Calu3 (cell line): ENCODE data around the gene NR5A1. TPM values are rescaled to one million over a fixed set of nuclear protein-coding genes. Genes with fewer than 3 reads are reported as not detected.

Experiments
- BruUV-seq: library from RNA; stranded (reverse); fragments of 400-500 nt; replicated peaks from 2 replicates; lab custom pipeline; 2021; lab: Mats Ljungman, UMichigan
- CTCF ChIA-PET: fragments of 300-600 bp; sonication (Branson Sonifier 250); formaldehyde crosslinking; loops from one replicate; lab custom pipeline; 2022; ENCODE audit warnings: antibody characterized with exemption; lab: Charles Lee
- DNase-seq: peaks from one replicate; pipeline ENCODE4 v3.0.0; 2022
- H3K27ac Mint-ChIP-seq: one replicate; pipeline ENCODE4 v1.8.0; 2022; ENCODE audit warnings: mixed read lengths; ENCODE audit not compliant: unreplicated experiment
- H3K27me3 Mint-ChIP-seq: one replicate; pipeline ENCODE4 v1.8.0; 2022; ENCODE audit warnings: mixed read lengths; ENCODE audit not compliant: unreplicated experiment
- H3K36me3 Mint-ChIP-seq: one replicate; pipeline ENCODE4 v1.8.0; 2022; ENCODE audit warnings: mild to moderate bottlenecking, moderate library complexity, mixed read lengths; ENCODE audit not compliant: insufficient read depth, unreplicated experiment
- H3K4me1 Mint-ChIP-seq: one replicate; pipeline ENCODE4 v1.8.0; 2022; ENCODE audit warnings: mild to moderate bottlenecking, low read depth, mixed read lengths; ENCODE audit not compliant: unreplicated experiment
- H3K4me3 Mint-ChIP-seq: one replicate; pipeline ENCODE4 v1.8.0; 2022; ENCODE audit warnings: mild to moderate bottlenecking, low read depth, moderate library complexity, mixed read lengths; ENCODE audit not compliant: unreplicated experiment
- H3K9me3 Mint-ChIP-seq: one replicate; pipeline ENCODE4 v1.8.0; 2022; ENCODE audit warnings: low read depth, mixed read lengths; ENCODE audit not compliant: unreplicated experiment
- CTCF ChIP-seq: fragments of 200-600 bp; IDR thresholded peaks from one replicate; pipeline ENCODE4 v1.8.0; 2022; ENCODE audit warnings: antibody characterized with exemption; ENCODE audit not compliant: unreplicated experiment
- intact Hi-C: fragments of 100-400 bp; cut with micrococcal nuclease; formaldehyde crosslinking; loops from one replicate; pipeline ENCODE4 v1.10.0; 2022; ENCODE audit not compliant: unreplicated experiment
- total RNA-seq: library from RNA; stranded (reverse); gene quantifications from 2 replicates; pipeline ENCODE4 v1.2.3, GENCODE V29; 2022

Gene NR5A1
- total RNA-seq, 1 experiment from 2014 or later, result not detected

DNA sequence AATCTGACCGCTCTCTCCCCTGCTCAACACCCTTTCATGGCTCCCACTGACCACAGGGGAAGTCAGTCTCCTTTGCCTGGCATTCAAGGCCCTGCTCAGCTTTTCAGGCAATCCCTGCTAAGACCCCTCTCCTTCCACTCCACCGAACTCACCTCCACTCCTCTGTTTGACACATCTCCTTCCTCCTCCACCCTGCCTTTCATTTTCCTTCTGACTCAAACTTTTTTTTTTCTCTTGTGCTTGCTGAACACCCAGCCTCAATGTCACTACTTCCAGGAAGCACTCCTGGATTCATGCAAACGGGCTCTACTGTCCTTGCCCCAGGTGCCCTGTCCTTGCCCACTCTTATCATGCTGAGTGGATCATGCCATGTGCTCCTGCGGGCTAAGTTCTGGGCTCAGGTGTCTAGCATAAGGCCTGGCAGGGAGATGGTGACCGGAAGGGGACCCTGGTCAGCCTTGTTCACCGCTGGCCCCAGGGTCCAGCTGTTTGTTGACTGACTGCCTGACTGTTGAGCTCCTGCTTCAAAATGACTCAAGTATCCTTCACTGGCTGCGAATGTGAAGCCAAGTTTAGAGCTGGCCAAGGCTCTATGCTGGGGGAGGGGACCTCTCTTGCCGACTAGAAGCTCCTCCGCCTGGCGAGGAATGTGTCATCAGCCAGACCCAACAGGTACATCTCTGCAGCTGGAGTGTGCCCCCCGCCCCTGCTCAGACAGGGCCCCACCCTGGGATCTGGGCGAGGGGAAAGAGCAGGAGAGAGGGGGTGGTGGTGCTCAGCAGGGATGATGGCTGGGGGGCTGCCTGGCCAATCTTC lies 6.2 kb downstream of the NR5A1 start:
- Mint-ChIP-seq H3K36me3 (no peaks in the 10 kb centered on the region), H3K27ac (no peak overlapping the region), H3K27me3 (peaks cover 84% of the 10 kb centered on the region), H3K4me3 (no peak overlapping the region), H3K4me1 (peaks cover 9% of the 10 kb centered on the region), H3K9me3 (no peaks in the 10 kb centered on the region)
- CTCF ChIA-PET, result no interaction called here
- intact Hi-C loops, result no loop called here
- no peak for DNase-seq
- TF ChIP-seq CTCF, result no peak
- no TSS peak for BruUV-seq

DNA sequence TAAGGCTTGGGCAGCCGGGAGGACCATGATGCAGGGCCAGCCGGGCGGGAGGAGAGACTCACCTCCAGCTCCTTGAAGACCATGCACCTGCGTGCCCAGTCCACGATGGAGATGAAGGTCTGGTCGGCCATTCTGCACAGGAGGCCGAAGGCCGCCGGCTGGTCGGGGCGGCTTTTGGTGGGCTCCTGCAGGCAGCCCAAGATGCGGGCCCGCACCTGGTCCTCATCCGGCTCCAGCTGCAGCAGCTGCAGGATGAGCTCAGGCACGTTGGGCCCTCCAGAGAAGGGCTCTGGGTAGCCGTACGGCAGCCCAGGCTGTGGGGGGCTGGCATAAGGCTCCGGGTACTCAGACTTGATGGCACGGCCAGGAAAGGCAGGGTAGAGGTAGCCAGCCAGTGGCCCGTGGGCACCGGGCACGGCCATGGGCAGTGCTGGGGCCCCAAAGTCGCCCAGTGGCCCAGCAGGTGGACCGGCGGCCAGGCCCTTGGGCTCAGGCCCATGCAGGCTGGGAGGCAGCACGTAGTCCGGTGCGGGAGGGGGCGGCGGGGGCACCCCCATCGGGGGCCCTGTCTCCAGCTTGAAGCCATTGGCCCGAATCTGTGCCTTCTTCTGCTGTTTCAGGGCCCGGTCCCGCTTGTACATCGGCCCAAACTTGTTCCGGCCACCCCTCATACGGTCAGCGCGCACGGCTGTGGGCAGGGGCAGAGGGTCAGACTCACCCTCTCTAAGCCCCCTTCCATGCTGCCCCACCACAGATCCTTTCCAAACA lies 7.0 kb downstream of the NR5A1 start:
- Mint-ChIP-seq H3K9me3 (no peaks in the 10 kb centered on the region), H3K4me1 (peaks cover 9% of the 10 kb centered on the region), H3K36me3 (no peaks in the 10 kb centered on the region), H3K27me3 (peaks cover 84% of the 10 kb centered on the region), H3K4me3 (no peak overlapping the region), H3K27ac (no peak overlapping the region)
- intact Hi-C loops, result no loop called here
- BruUV-seq, result no TSS peak
- CTCF ChIA-PET, result no interaction called here
- DNase-seq, result no peak
- no peak for TF ChIP-seq CTCF

DNA sequence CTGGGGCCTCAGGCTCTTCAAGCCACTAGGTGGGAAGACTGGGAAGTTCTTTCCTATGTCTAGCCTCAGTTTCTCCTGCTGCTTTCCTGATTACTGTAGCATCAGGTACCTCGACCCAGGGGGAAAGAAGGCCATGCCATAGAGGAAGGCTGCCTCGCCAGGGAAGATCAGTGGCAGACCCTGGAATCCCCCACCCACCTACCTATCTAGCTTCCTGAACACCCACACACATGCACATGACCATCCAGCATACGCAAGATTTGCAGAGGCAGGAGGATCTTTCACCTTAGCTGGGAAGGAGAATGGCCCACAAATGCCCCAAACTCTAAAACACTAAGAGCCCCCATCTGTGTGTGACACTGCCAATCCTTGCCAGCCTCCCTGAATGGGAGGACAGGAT lies 8.0 kb downstream of the NR5A1 start:
- Mint-ChIP-seq H3K36me3 (no peaks in the 10 kb centered on the region), H3K27me3 (peaks cover 85% of the 10 kb centered on the region), H3K4me1 (peaks cover 8% of the 10 kb centered on the region), H3K4me3 (no peak overlapping the region), H3K9me3 (no peaks in the 10 kb centered on the region), H3K27ac (no peak overlapping the region)
- no TSS peak for BruUV-seq
- CTCF ChIA-PET, result no interaction called here
- no peak for TF ChIP-seq CTCF
- DNase-seq, result no peak
- intact Hi-C loops, result no loop called here

DNA sequence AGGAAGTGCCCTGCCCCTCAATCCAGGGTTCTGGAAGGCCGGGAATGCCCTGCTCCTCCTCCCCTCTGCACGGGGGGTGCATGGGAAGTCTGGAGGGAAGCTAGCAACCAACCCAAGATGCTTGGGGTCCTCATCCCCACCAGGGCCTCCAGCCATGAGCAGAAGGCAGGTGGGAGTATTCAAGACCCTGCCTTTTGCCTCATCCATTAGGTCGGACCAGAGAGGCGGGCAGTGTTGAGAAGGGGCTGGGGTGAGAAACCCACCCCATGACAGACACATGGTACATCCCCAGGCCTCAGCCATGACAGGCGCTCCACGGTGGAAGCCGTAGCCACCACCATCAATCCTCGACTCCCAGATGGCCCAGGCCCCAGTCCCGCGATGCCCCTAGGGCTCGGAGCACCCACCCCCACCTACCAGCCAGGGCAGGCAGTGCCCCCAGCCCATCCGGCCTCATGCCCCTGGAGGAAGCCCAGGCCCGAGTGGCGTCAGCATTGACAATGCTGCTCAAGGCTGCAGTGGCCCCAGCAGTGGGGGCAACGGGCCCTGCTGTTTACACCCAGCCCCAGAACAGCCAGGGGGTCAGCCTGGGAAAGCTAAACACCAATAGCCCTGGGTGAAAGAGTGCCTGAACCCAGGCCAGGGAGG lies 8.6 kb downstream of the NR5A1 start:
- H3K4me1 Mint-ChIP-seq, result peaks cover 2% of the 10 kb centered on the region
- H3K27me3 Mint-ChIP-seq, result peaks cover 85% of the 10 kb centered on the region
- intact Hi-C loops, result no loop called here
- no peak for TF ChIP-seq CTCF
- no peak overlapping the region for H3K4me3 Mint-ChIP-seq
- DNase-seq, result no peak
- H3K36me3 Mint-ChIP-seq, result no peaks in the 10 kb centered on the region
- CTCF ChIA-PET, result no interaction called here
- no peaks in the 10 kb centered on the region for H3K9me3 Mint-ChIP-seq
- BruUV-seq, result no TSS peak
- H3K27ac Mint-ChIP-seq, result no peak overlapping the region
